K562 (cell line): Measurements from ENCODE around the gene COLEC12. TPM values are rescaled to one million over a fixed set of nuclear protein-coding genes. Genes with fewer than 3 reads are reported as not detected.

Source experiments
- BCL6 ChIP-seq: fragments of 250-450 bp; sonication (Bioruptor Pico); IDR thresholded peaks from 2 replicates; pipeline ENCODE4 v1.4.0; 2020
- E2F3 ChIP-seq: fragments of 250-450 bp; sonication (Bioruptor Pico); IDR thresholded peaks from 2 replicates; pipeline ENCODE4 v1.4.0; 2020; ENCODE audit warnings: mild to moderate bottlenecking
- FOXK2 ChIP-seq, 2 experiments: fragments of 450-650 bp; IDR thresholded peaks in 1 of 2; conservative IDR thresholded peaks in 1 of 2; 2 replicates each; pipeline ENCODE4 v1.6.1; 2016; ENCODE audit warnings: low read depth in 2 of 2, mild to moderate bottlenecking in 1 of 2
- IFI16 ChIP-seq: fragments of 250-450 bp; sonication (Bioruptor Pico); IDR thresholded peaks from 2 replicates; pipeline ENCODE4 v2.1.2; 2022; ENCODE audit warnings: mild to moderate bottlenecking, inconsistent platforms
- KDM5B ChIP-seq: fragments of 200-600 bp; sonication (generic); IDR thresholded peaks from 2 replicates; pipeline ENCODE4 v1.6.1; 2012; ENCODE audit warnings: low read depth, mild to moderate bottlenecking, moderate library complexity, low read length, control low read depth, inconsistent platforms; ENCODE audit not compliant: insufficient replicate concordance
- RCOR1 ChIP-seq, 2 experiments: IDR thresholded peaks; 2 replicates each; pipeline ENCODE4 v1.6.1; 2012; ENCODE audit warnings: low read depth in 2 of 2, low read length in 2 of 2, borderline replicate concordance in 1 of 2, improper control_type of control experiment in 1 of 2
- SNIP1 ChIP-seq: fragments of 450-650 bp; IDR thresholded peaks from 2 replicates; pipeline ENCODE4 v1.7.1; 2017; ENCODE audit warnings: low read depth, mild to moderate bottlenecking
- TOE1 ChIP-seq, 2 experiments: fragments of 450-650 bp in 1 of 2; sonication (generic) in 1 of 2; formaldehyde crosslinking in 1 of 2; IDR thresholded peaks; 2 replicates each; pipeline versions ENCODE4 v1.7.1 to v1.8.0; 2016 to 2022; ENCODE audit warnings: borderline replicate concordance in 2 of 2, mild to moderate bottlenecking in 2 of 2, antibody characterized with exemption in 1 of 2, inconsistent platforms in 1 of 2, low read depth in 1 of 2, missing genetic modification reagents in 1 of 2, moderate library complexity in 1 of 2
- ZC3H11A ChIP-seq: IDR thresholded peaks from 2 replicates; pipeline ENCODE4 v1.6.1; 2012; ENCODE audit warnings: low read depth, low read length, improper control_type of control experiment
- ZC3H4 ChIP-seq: sonication (generic); formaldehyde crosslinking; IDR thresholded peaks from 2 replicates; pipeline ENCODE4 v1.9.0; 2021; ENCODE audit warnings: missing genetic modification reagents, borderline replicate concordance
- ZKSCAN3 ChIP-seq: fragments of 250-450 bp; sonication (Bioruptor Pico); IDR thresholded peaks from 2 replicates; pipeline ENCODE4 v1.4.0; 2020
- ZNF140 ChIP-seq: fragments of 250-450 bp; sonication (Bioruptor Pico); IDR thresholded peaks from 2 replicates; pipeline ENCODE4 v1.8.0; 2021; ENCODE audit warnings: moderate library complexity, mild to moderate bottlenecking, inconsistent platforms
- ZNF699 ChIP-seq: fragments of 250-450 bp; sonication (Bioruptor Pico); IDR thresholded peaks from 2 replicates; pipeline ENCODE4 v1.8.0; 2021; ENCODE audit warnings: mild to moderate bottlenecking, moderate library complexity; ENCODE audit not compliant: insufficient replicate concordance
- polyA plus RNA-seq, 8 experiments: library from polyadenylated mRNA; depleted of rRNA in 4 of 8; stranded (reverse) in 5 of 8; unstranded in 3 of 8; fragments of >200 nt; fragmentation: Nextera tagmentation in 2 of 8; fragmentation: Illumina TruSeq in 1 of 8; extraction: Ambion mirVana in 2 of 8; extraction: Trizol in 1 of 8; gene quantifications; 2 replicates each; pipeline versions ENCODE4 v1.2.1 to v1.2.3, GENCODE V29; 2011 to 2014; ENCODE audit warnings: inconsistent platforms in 1 of 8, missing spikeins in 1 of 8
- total RNA-seq, 7 experiments: library from RNA; depleted of rRNA in 6 of 7; stranded (reverse); fragments of >200 nt in 6 of 7; fragmentation: Illumina TruSeq in 2 of 7; extraction: Trizol in 2 of 7; gene quantifications; 2 replicates each; pipeline versions ENCODE4 v1.2.1 to v1.2.3, GENCODE V29; 2011 to 2021; ENCODE audit warnings: low replicate concordance in 1 of 7
- TF ChIP-seq, protein P1 (sequence below): sonication (generic); formaldehyde crosslinking; IDR thresholded peaks from 2 replicates; pipeline ENCODE4 v1.9.0; 2022; ENCODE audit warnings: mild to moderate bottlenecking, missing genetic modification reagents
- TF ChIP-seq, protein P2 (sequence below): fragments of 450-650 bp; formaldehyde crosslinking; IDR thresholded peaks from 2 replicates; pipeline ENCODE4 v1.4.0; 2020; ENCODE audit warnings: mild to moderate bottlenecking, mixed read lengths
- TF ChIP-seq, protein P3 (sequence below): sonication (generic); formaldehyde crosslinking; IDR thresholded peaks from 2 replicates; pipeline ENCODE4 v1.8.1; 2023; ENCODE audit warnings: mild to moderate bottlenecking, missing genetic modification reagents
- TF ChIP-seq, protein P4 (sequence below): sonication (generic); formaldehyde crosslinking; IDR thresholded peaks from 2 replicates; pipeline ENCODE4 v1.8.0; 2022; ENCODE audit warnings: mild to moderate bottlenecking, missing genetic modification reagents
- TF ChIP-seq, protein P5 (sequence below): fragments of 450-650 bp; IDR thresholded peaks from 2 replicates; pipeline ENCODE4 v1.7.1; 2018; ENCODE audit warnings: mild to moderate bottlenecking, low read depth; ENCODE audit not compliant: partially characterized antibody

Gene COLEC12
- total and polyA plus RNA-seq, 9 of the 15 experiments (the other 6 are each of a cell fraction or from before 2014, with no cell fraction given), result 0.04 TPM; not detected in 8

DNA sequence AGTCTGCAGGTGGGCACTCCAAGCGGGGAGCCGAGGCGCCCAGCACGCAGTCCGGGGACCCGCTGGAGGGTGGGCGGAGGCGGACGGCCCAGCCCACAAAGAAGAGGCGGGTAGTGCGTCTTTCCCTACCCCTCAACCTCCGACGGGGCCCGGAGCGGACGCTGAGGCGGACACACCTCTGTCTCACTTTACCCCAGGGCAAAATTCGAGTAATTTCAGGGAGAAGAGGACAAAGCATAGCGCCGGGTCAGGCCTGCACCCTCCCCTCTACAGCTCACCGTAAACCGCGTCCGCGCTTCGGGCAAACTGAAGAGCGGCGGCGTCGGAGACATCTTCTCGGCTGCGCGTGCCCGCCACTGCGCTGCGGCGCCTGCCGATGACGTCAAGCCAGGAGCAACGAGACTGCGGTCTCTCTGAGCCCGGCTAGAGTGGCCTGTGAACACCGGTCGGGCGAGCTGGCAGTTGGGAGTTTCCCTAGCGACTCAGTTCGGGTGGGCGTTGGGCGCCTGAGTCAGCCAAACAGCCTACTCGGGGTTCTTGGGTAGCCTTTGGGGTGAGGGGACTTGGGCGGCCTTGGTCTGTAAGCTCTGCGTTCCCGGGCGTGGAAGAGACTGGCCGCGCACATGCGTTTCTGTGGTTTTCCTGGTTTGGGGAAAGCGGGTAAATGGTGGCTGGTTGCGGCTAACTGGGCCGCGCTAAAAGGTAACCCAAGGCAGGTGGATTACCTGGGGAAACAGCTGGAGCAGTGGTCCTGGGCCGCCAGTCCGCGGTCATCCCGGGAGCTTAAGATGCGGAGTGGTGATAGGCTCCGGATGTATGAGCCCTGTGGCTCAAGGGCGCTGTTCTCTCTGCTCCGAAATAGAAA lies 232.6 kb downstream of the COLEC12 start, which contains the start of gene THOC1 (continued):
- TF ChIP-seq, protein P1, sequence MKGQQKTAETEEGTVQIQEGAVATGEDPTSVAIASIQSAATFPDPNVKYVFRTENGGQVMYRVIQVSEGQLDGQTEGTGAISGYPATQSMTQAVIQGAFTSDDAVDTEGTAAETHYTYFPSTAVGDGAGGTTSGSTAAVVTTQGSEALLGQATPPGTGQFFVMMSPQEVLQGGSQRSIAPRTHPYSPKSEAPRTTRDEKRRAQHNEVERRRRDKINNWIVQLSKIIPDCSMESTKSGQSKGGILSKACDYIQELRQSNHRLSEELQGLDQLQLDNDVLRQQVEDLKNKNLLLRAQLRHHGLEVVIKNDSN (CRISPR knock-in tag), result peak; percentile 63
- peak; percentile 91 for TF ChIP-seq TOE1 (IDR thresholded peaks at IDR 0.05; ENCODE audit: borderline replicate concordance)
- peak; percentile 45; the same call in 1 of the 2 replicates for TF ChIP-seq TOE1 (CRISPR knock-in tag; IDR thresholded peaks at IDR 0.05; ENCODE audit: borderline replicate concordance, low read depth)
- peak; percentile 74 for TF ChIP-seq E2F3 (CRISPR knock-in tag)
- TF ChIP-seq ZC3H11A, result peak; percentile 57; the same call in 1 of the 2 replicates
- TF ChIP-seq, protein P2, sequence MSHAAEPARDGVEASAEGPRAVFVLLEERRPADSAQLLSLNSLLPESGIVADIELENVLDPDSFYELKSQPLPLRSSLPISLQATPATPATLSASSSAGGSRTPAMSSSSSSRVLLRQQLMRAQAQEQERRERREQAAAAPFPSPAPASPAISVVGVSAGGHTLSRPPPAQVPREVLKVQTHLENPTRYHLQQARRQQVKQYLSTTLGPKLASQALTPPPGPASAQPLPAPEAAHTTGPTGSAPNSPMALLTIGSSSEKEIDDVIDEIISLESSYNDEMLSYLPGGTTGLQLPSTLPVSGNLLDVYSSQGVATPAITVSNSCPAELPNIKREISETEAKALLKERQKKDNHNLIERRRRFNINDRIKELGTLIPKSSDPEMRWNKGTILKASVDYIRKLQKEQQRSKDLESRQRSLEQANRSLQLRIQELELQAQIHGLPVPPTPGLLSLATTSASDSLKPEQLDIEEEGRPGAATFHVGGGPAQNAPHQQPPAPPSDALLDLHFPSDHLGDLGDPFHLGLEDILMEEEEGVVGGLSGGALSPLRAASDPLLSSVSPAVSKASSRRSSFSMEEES (CRISPR knock-in tag), result no peak
- peak; percentile 86 for TF ChIP-seq SNIP1
- peak; percentile 97 for TF ChIP-seq KDM5B
- TF ChIP-seq, protein P3, sequence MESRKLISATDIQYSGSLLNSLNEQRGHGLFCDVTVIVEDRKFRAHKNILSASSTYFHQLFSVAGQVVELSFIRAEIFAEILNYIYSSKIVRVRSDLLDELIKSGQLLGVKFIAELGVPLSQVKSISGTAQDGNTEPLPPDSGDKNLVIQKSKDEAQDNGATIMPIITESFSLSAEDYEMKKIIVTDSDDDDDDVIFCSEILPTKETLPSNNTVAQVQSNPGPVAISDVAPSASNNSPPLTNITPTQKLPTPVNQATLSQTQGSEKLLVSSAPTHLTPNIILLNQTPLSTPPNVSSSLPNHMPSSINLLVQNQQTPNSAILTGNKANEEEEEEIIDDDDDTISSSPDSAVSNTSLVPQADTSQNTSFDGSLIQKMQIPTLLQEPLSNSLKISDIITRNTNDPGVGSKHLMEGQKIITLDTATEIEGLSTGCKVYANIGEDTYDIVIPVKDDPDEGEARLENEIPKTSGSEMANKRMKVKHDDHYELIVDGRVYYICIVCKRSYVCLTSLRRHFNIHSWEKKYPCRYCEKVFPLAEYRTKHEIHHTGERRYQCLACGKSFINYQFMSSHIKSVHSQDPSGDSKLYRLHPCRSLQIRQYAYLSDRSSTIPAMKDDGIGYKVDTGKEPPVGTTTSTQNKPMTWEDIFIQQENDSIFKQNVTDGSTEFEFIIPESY (CRISPR knock-in tag), result peak; percentile 81
- TF ChIP-seq, protein P4, sequence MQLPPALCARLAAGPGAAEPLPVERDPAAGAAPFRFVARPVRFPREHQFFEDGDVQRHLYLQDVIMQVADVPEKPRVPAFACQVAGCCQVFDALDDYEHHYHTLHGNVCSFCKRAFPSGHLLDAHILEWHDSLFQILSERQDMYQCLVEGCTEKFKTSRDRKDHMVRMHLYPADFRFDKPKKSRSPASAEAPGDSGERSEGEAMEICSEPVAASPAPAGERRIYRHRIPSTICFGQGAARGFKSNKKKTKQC (CRISPR knock-in tag), result peak; percentile 93
- peak in 1 of 2 experiments; percentile 80; a peak in 2 of 4 replicates for TF ChIP-seq RCOR1 (IDR thresholded peaks at IDR 0.05; ENCODE audit: borderline replicate concordance in 1 of 2, low read depth in 2 of 2, low read length in 2 of 2)
- TF ChIP-seq ZNF140 (CRISPR knock-in tag), result no peak
- peak; percentile 64; the same call in 1 of the 2 replicates for TF ChIP-seq ZC3H4 (CRISPR knock-in tag)
- no peak for TF ChIP-seq ZNF699 (CRISPR knock-in tag)
- no peak for TF ChIP-seq BCL6
- no peak for TF ChIP-seq ZKSCAN3 (CRISPR knock-in tag)
- TF ChIP-seq, protein P5, sequence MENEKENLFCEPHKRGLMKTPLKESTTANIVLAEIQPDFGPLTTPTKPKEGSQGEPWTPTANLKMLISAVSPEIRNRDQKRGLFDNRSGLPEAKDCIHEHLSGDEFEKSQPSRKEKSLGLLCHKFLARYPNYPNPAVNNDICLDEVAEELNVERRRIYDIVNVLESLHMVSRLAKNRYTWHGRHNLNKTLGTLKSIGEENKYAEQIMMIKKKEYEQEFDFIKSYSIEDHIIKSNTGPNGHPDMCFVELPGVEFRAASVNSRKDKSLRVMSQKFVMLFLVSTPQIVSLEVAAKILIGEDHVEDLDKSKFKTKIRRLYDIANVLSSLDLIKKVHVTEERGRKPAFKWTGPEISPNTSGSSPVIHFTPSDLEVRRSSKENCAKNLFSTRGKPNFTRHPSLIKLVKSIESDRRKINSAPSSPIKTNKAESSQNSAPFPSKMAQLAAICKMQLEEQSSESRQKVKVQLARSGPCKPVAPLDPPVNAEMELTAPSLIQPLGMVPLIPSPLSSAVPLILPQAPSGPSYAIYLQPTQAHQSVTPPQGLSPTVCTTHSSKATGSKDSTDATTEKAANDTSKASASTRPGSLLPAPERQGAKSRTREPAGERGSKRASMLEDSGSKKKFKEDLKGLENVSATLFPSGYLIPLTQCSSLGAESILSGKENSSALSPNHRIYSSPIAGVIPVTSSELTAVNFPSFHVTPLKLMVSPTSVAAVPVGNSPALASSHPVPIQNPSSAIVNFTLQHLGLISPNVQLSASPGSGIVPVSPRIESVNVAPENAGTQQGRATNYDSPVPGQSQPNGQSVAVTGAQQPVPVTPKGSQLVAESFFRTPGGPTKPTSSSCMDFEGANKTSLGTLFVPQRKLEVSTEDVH, result peak; percentile 84
- TF ChIP-seq FOXK2 (conservative IDR thresholded peaks at IDR 0.05 in 1 of 2, IDR thresholded peaks at IDR 0.05 in 1 of 2; ENCODE audit: low read depth in 2 of 2), result peak; percentile 67 to 78; a peak in 3 of 4 replicates
- TF ChIP-seq IFI16 (CRISPR knock-in tag), result no peak
